ENCODE results near the gene TMEM62.

- no peak for TF ChIP-seq CTCF (IDR thresholded peaks at IDR 0.05)
- no peak for TF ChIP-seq POLR2A (IDR thresholded peaks at IDR 0.05; ENCODE audit: low read depth)
- no peak for TF ChIP-seq EP300 (IDR thresholded peaks at IDR 0.05)
- TF ChIP-seq POLR2AphosphoS5 (IDR thresholded peaks at IDR 0.05), result no peak
Measured at GRCh38 chr15:43199945-43200488, 66.6 kb downstream of the TMEM62 start.

Data from esophagus muscularis mucosa (tissue), 4 donors.